Osteoblast (primary cell): ENCODE measurements around the gene DDN. TPM values are rescaled to one million over a fixed set of nuclear protein-coding genes. Genes with fewer than 3 reads are reported as not detected.

Experiments used
- DNase-seq: peaks from one replicate; pipeline ENCODE4 v3.0.0; 2011; ENCODE audit warnings: low spot score, mixed read lengths; ENCODE audit not compliant: insufficient read length; ENCODE audit errors: missing footprints
- H2AFZ ChIP-seq: 2 replicates; pipeline ENCODE4 v1.6.0; 2011; ENCODE audit warnings: mild to moderate bottlenecking, low read length
- H3K27ac ChIP-seq: 2 replicates; pipeline ENCODE4 v1.5.1; 2011; ENCODE audit warnings: mild to moderate bottlenecking, low read depth, low read length, moderate library complexity
- H3K27me3 ChIP-seq: 2 replicates; pipeline ENCODE4 v1.6.0; 2012; ENCODE audit warnings: mild to moderate bottlenecking, control low read depth, inconsistent platforms, low read length, moderate library complexity; ENCODE audit not compliant: insufficient read depth
- H3K36me3 ChIP-seq: 2 replicates; pipeline ENCODE4 v1.5.1; 2011; ENCODE audit warnings: mild to moderate bottlenecking, low read length, control low read depth, moderate library complexity; ENCODE audit not compliant: insufficient read depth
- H3K4me1 ChIP-seq: 2 replicates; pipeline ENCODE4 v1.5.1; 2011; ENCODE audit warnings: mild to moderate bottlenecking, low read length, control low read depth, moderate library complexity; ENCODE audit not compliant: insufficient read depth
- H3K4me2 ChIP-seq: 2 replicates; pipeline ENCODE4 v1.6.0; 2011; ENCODE audit warnings: mild to moderate bottlenecking, low read length; ENCODE audit not compliant: insufficient read depth
- H3K4me3 ChIP-seq: fragments of 200-600 bp; sonication (generic); 3 replicates; pipeline ENCODE4 v1.5.1; 2012; ENCODE audit warnings: mild to moderate bottlenecking, low read length, inconsistent platforms; ENCODE audit not compliant: insufficient read depth
- H3K79me2 ChIP-seq: 2 replicates; pipeline ENCODE4 v1.6.0; 2012; ENCODE audit warnings: mild to moderate bottlenecking, low read length, control low read depth, inconsistent platforms; ENCODE audit not compliant: insufficient read depth
- H3K9me3 ChIP-seq: 2 replicates; pipeline ENCODE4 v1.5.1; 2011; ENCODE audit warnings: low read depth, low read length, control low read depth
- H4K20me1 ChIP-seq: 2 replicates; pipeline ENCODE4 v1.6.0; 2012; ENCODE audit warnings: mild to moderate bottlenecking, low read length, control low read depth; ENCODE audit not compliant: insufficient read depth
- total RNA-seq: library from RNA; depleted of rRNA; stranded (reverse); fragments of >200 nt; gene quantifications from 2 replicates; pipeline ENCODE4 v1.2.3, GENCODE V29; 2012
- TF ChIP-seq, protein P1 (sequence below): IDR thresholded peaks from 2 replicates; pipeline ENCODE4 v1.5.1; 2011; ENCODE audit warnings: mild to moderate bottlenecking, low read depth, low read length, moderate library complexity; ENCODE audit errors: extremely low read depth

Gene DDN
- total RNA-seq, 1 donor: under 0.01 TPM

DNA sequence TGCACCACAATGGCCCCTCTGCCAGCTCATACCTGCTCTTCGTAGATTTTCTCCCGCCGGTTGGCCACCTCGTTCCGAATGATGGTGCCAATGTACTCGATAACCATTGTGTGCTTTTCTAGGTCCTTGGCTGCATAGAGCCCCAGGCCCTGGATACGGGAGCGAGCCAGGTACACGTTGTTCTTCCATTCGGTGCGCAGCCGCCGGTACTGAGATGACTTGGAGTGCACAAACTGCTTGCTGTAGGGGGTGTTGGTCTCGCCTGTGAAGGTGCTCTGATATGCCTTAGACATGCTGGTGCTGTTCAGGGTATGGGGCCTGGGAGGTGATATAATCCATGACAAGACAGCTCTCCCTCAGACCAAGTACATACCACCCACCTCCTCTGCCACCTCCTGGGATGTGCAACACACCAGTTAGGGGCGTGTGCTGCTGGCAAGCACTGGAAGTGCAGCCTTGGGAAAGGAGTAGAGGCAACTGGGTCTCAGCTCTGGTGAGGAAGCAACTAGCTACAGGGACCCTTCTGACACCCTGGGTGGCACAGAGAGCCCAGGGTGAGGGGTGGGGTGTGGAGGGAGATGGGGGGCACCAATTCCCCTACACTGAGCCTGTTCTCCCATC lies 23.5 kb upstream of the DDN start:
- peak; percentile 58 for DNase-seq
- Histone ChIP-seq H3K36me3 (peaks cover 64% of the 10 kb centered on the region), H3K4me3 (no peak overlapping the region), H3K4me1 (peaks cover 13% of the 10 kb centered on the region), H4K20me1 (peaks cover 6% of the 10 kb centered on the region), H3K4me2 (no peak overlapping the region), H3K9me3 (no peaks in the 10 kb centered on the region), H2AFZ (no peak overlapping the region), H3K27me3 (no peaks in the 10 kb centered on the region), H3K27ac (no peak overlapping the region), H3K79me2 (peaks cover 16% of the 10 kb centered on the region)
- TF ChIP-seq, protein P1, sequence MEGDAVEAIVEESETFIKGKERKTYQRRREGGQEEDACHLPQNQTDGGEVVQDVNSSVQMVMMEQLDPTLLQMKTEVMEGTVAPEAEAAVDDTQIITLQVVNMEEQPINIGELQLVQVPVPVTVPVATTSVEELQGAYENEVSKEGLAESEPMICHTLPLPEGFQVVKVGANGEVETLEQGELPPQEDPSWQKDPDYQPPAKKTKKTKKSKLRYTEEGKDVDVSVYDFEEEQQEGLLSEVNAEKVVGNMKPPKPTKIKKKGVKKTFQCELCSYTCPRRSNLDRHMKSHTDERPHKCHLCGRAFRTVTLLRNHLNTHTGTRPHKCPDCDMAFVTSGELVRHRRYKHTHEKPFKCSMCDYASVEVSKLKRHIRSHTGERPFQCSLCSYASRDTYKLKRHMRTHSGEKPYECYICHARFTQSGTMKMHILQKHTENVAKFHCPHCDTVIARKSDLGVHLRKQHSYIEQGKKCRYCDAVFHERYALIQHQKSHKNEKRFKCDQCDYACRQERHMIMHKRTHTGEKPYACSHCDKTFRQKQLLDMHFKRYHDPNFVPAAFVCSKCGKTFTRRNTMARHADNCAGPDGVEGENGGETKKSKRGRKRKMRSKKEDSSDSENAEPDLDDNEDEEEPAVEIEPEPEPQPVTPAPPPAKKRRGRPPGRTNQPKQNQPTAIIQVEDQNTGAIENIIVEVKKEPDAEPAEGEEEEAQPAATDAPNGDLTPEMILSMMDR: no peak

GRCh38 chr12:49021292-49021915 lies 22.2 kb upstream of the DDN start:
- Histone ChIP-seq H3K4me1 (peaks cover 18% of the 10 kb centered on the region), H3K27ac (no peak overlapping the region), H3K36me3 (peaks cover 52% of the 10 kb centered on the region), H2AFZ (no peak overlapping the region), H3K9me3 (no peaks in the 10 kb centered on the region), H3K79me2 (peaks cover 29% of the 10 kb centered on the region), H3K4me2 (no peak overlapping the region), H3K4me3 (no peak overlapping the region), H3K27me3 (no peaks in the 10 kb centered on the region), H4K20me1 (peaks cover 6% of the 10 kb centered on the region)
- TF ChIP-seq, protein P1: no peak
- peak; percentile 43 for DNase-seq

DNA sequence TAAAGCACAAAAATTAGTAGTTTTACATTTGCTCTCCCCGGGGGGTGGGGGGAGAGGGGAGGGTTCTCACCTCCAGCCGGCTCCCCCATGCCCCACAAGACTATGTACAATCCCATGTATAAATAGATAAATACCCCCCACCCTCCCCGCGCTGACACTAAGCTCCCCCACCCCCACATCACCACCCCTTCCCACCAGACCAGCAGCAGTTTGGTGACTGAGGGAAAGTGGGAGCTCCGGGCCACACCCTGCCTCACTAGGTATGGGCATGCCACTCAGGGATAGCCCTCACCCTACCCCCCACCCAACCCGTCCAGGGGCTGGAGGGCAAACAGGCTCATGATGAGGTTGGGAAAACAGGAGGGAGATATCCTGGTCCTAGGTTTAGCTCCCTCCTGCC lies 21.3 kb upstream of the DDN start:
- no peak overlapping the region for H3K4me2 ChIP-seq
- no peaks in the 10 kb centered on the region for H3K9me3 ChIP-seq
- TF ChIP-seq, protein P1: no peak
- peaks cover 18% of the 10 kb centered on the region for H3K4me1 ChIP-seq
- H3K27ac ChIP-seq: no peak overlapping the region
- no peak overlapping the region for H2AFZ ChIP-seq
- H3K79me2 ChIP-seq: peaks cover 31% of the 10 kb centered on the region
- peaks cover 43% of the 10 kb centered on the region for H3K36me3 ChIP-seq
- DNase-seq: no peak
- no peak overlapping the region for H3K4me3 ChIP-seq
- H3K27me3 ChIP-seq: no peaks in the 10 kb centered on the region
- H4K20me1 ChIP-seq: no peaks in the 10 kb centered on the region

GRCh38 chr12:49019443-49020324 lies 20.5 kb upstream of the DDN start:
- no peaks in the 10 kb centered on the region for H3K27me3 ChIP-seq
- no peak overlapping the region for H3K4me3 ChIP-seq
- H3K9me3 ChIP-seq: no peaks in the 10 kb centered on the region
- H3K4me1 ChIP-seq: peaks cover 18% of the 10 kb centered on the region
- H3K79me2 ChIP-seq: peaks cover 36% of the 10 kb centered on the region
- peak overlapping the region; percentile 97 for H3K27ac ChIP-seq
- peaks cover 35% of the 10 kb centered on the region for H3K36me3 ChIP-seq
- H3K4me2 ChIP-seq: peak overlapping the region; percentile 85
- TF ChIP-seq, protein P1: peak; percentile 31
- no peak overlapping the region for H2AFZ ChIP-seq
- peak; percentile 90 for DNase-seq
- no peaks in the 10 kb centered on the region for H4K20me1 ChIP-seq
